Right lobe of liver (tissue), 6 donors: ENCODE measurements around the gene FOXL2. TPM values are rescaled to one million over a fixed set of nuclear protein-coding genes. Genes with fewer than 3 reads are reported as not detected.

Source experiments
- ATAC-seq, 4 donors: fragments of 200-7000 bp; cut with Tn5 transposase; one replicate each; pipeline ENCODE4 v1.9.1; 2020; ENCODE audit warnings: mild to moderate bottlenecking in 4 of 4, moderate library complexity in 4 of 4
- DNase-seq, 3 donors: peaks; one replicate each; pipeline ENCODE4 v3.0.0-alpha.2; 2020
- H3K27ac ChIP-seq, 3 donors: fragments of 200-600 bp; one replicate each; pipeline ENCODE4 v1.8.0; 2022
- H3K27me3 ChIP-seq, 2 donors: fragments of 200-600 bp; one replicate each; pipeline ENCODE4 v1.8.0; 2022
- H3K36me3 ChIP-seq, 4 donors: fragments of 200-600 bp; sonication (generic) in 1 of 4; one replicate each; pipeline versions ENCODE4 v1.5.1 to v1.8.0; 2017 to 2022; ENCODE audit warnings: control low read depth in 1 of 4
- H3K4me1 ChIP-seq, 4 donors: fragments of 200-600 bp; sonication (generic) in 1 of 4; one replicate each; pipeline versions ENCODE4 v1.5.1 to v1.8.0; 2017 to 2022; ENCODE audit warnings: control low read depth in 1 of 4
- H3K4me3 ChIP-seq, 3 donors: fragments of 200-600 bp; one replicate each; pipeline ENCODE4 v1.8.0; 2022
- H3K9me3 ChIP-seq, 4 donors: fragments of 200-600 bp; sonication (generic) in 1 of 4; one replicate each; pipeline versions ENCODE4 v1.5.1 to v1.8.0; 2017 to 2022; ENCODE audit warnings: control low read depth in 1 of 4
- POLR2A ChIP-seq: fragments of 450-650 bp; IDR thresholded peaks from one replicate; pipeline ENCODE4 v1.6.1; 2017; ENCODE audit warnings: antibody characterized with exemption, mild to moderate bottlenecking
- WGBS: methylation state at CpG from one replicate; pipeline ENCODE4 v1.1.6; 2018; ENCODE audit warnings: low coverage, low lambda C conversion rate; ENCODE audit not compliant: insufficient coverage; ENCODE audit errors: missing lambda C conversion rate; 5-methylcytosine and 5-hydroxymethylcytosine counted together
- intact Hi-C, 2 donors: fragments of 100-400 bp; cut with DNase I; formaldehyde crosslinking; loops; one replicate each; pipeline versions ENCODE4 v1.11.2 to v1.14.1; 2022
- total RNA-seq, 6 experiments: library from RNA; depleted of rRNA in 2 of 6; stranded (reverse); fragments of >200 nt in 2 of 6; fragmentation: NEBNext Ultra II Directional in 3 of 6; extraction: Animal tissue kit (Norgen Biotek cat#: 25700) in 3 of 6; gene quantifications; one replicate each; pipeline versions ENCODE4 v1.1.0 to v1.2.4, GENCODE V29; 2016 to 2023
- TF ChIP-seq, protein P1 (sequence below), 4 donors: fragments of 200-600 bp in 3 of 4; fragments of 450-650 bp in 1 of 4; IDR thresholded peaks; one replicate each; pipeline versions ENCODE4 v1.5.1 to v1.8.0; 2016 to 2022; ENCODE audit warnings: antibody characterized with exemption in 4 of 4, mild to moderate bottlenecking in 2 of 4
- donor health status: DM: no; HTN: yes; CAD: no.
- donor health status: DM: no; HTN: no; CAD: no.
- donor health status: DM: no; HTN: no; CAD: no.
- donor health status: DM: no; HTN: yes; CAD: no.
- donor health status: DM: no; HTN: yes; CAD: no.

Gene FOXL2
- total RNA-seq, 6 experiments from 2014 or later = not detected

GRCh38 chr3:138948371-138949001 lies 1.5 kb upstream of the FOXL2 start:
- H3K27me3 ChIP-seq = peaks cover 14 to 38% of the 10 kb centered on the region in 2 donors
- H3K4me1 ChIP-seq = peaks cover 0 to 34% (median 3%) of the 10 kb centered on the region in 4 donors
- DNase-seq (no peak), ATAC-seq (no peak)
- H3K9me3 ChIP-seq = no peaks in the 10 kb centered on the region
- no peak for TF ChIP-seq POLR2A
- TF ChIP-seq, protein P1, sequence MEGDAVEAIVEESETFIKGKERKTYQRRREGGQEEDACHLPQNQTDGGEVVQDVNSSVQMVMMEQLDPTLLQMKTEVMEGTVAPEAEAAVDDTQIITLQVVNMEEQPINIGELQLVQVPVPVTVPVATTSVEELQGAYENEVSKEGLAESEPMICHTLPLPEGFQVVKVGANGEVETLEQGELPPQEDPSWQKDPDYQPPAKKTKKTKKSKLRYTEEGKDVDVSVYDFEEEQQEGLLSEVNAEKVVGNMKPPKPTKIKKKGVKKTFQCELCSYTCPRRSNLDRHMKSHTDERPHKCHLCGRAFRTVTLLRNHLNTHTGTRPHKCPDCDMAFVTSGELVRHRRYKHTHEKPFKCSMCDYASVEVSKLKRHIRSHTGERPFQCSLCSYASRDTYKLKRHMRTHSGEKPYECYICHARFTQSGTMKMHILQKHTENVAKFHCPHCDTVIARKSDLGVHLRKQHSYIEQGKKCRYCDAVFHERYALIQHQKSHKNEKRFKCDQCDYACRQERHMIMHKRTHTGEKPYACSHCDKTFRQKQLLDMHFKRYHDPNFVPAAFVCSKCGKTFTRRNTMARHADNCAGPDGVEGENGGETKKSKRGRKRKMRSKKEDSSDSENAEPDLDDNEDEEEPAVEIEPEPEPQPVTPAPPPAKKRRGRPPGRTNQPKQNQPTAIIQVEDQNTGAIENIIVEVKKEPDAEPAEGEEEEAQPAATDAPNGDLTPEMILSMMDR (IDR thresholded peaks at IDR 0.05) = no peak
- 86% methylated on average over 2 of the region's 3 CpGs for WGBS
- H3K4me3 ChIP-seq = no peak overlapping the region
- no peaks in the 10 kb centered on the region for H3K36me3 ChIP-seq
- intact Hi-C loops = loop anchor here in 1 of 2 donors (10.0 kb wide), 1 partner anchor 376 kb away; no protein-coding TSS in a partner anchor
- H3K27ac ChIP-seq = no peak overlapping the region

DNA sequence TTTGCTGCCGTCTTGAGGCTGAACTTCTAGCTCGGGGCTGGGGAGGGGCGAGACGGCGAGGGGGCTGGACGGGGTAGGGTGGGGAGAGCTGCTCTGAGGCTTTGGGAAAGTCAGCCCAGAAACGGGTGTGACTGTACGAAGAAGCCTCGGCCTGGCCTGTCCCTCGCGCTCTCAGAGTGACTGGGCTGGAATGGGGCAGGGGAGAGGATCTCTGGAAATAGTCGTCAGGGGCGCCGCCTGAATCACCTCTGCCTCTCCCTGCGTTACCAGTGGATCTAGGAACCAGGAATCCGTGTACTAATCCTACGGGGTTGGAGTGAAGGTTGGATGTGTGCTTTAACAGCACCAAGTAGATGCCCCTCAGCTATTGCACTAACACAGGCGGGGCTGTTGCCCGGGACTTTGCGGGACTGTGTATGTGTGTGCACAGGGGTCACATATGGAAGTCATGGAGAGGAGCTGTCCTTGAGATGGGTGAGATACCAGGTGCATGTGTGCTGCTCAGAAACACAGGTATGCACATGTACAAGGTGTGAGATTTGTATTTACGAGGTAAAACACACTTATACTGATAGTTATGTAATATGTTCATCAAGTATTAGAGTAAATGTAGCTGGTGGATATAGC lies 671 bp upstream of the FOXL2 start:
- Histone ChIP-seq H3K36me3 (no peaks in the 10 kb centered on the region), H3K27ac (no peak overlapping the region), H3K27me3 (peaks cover 14 to 46% of the 10 kb centered on the region in 2 donors), H3K9me3 (no peaks in the 10 kb centered on the region), H3K4me3 (no peak overlapping the region), H3K4me1 (peaks cover 0 to 34% (median 3%) of the 10 kb centered on the region in 4 donors)
- DNase-seq = no peak
- intact Hi-C loops = loop anchor here in 1 of 2 donors (10.0 kb wide), 1 partner anchor 377 kb away; no protein-coding TSS in a partner anchor
- TF ChIP-seq, protein P1 (IDR thresholded peaks at IDR 0.05) = no peak
- TF ChIP-seq POLR2A = no peak
- 29% methylated on average over 11 of the region's 21 CpGs for WGBS
- ATAC-seq = no peak

DNA sequence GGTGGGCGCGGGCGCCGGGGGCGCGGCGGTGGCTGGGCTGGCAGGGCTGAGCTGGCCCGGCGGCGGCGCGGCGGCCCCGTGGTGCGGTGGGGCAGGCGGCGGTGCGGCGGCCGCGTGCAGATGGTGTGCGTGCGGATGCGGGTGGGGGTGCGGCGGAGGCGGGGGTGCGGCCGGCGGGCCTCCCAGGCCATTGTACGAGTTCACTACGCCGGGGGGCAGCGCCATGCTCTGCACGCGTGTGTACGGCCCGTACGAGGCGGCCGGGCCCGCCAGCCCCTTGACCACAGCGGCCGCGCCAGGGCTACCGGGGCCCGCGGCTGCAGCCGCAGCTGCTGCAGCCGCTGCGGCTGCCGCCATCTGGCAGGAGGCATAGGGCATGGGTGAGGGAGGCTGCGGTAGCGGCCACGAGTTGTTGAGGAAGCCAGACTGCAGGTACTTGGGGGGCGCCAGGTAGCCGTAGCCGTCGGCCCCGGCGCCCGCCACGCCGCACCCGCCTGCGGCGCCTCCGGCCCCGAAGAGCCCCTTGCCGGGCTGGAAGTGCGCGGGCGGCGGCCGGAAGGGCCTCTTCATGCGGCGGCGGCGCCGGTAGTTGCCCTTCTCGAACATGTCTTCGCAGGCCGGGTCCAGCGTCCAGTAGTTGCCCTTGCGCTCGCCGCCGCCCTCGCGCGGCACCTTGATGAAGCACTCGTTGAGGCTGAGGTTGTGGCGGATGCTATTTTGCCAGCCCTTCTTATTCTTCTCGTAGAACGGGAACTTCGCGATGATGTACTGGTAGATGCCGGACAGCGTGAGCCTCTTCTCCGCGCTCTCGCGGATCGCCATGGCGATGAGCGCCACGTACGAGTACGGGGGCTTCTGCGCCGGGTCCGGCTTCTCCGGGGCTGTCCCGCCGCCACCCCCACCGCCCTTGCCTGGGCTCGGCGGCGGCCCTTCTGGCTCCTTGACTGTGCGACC lies 951 bp downstream of the FOXL2 start:
- intact Hi-C loops = loop anchor here in 1 of 2 donors (10.0 kb wide), 1 partner anchor 379 kb away; no protein-coding TSS in a partner anchor
- TF ChIP-seq POLR2A = no peak
- TF ChIP-seq, protein P1 (IDR thresholded peaks at IDR 0.05) = peak in 3 of 4 donors; percentile 24 to 41 (median 25)
- Histone ChIP-seq H3K9me3 (no peaks in the 10 kb centered on the region), H3K36me3 (no peaks in the 10 kb centered on the region), H3K27ac (no peak overlapping the region), H3K4me1 (peaks cover 0 to 34% (median 3%) of the 10 kb centered on the region in 4 donors), H3K27me3 (peaks cover 14 to 60% of the 10 kb centered on the region in 2 donors), H3K4me3 (peak overlapping the region; percentile 9 to 39 (median 14))
- peak in 1 of 3 donors; percentile 55 for DNase-seq
- 2% methylated on average over 22 of the region's 120 CpGs for WGBS
- ATAC-seq = peak; percentile 39 to 70 (median 51)
